H1 (cell line): ENCODE data around the gene SERPINB12. TPM values are rescaled to one million over a fixed set of nuclear protein-coding genes. Genes with fewer than 3 reads are reported as not detected.

ENCODE experiments used
- EP300 ChIP-seq, 2 experiments: IDR thresholded peaks; 1 replicate in 1 of 2; 2 replicates in 1 of 2; pipeline ENCODE4 v1.6.1; 2011 to 2012; ENCODE audit warnings: low read depth in 2 of 2, low read length in 2 of 2, mild to moderate bottlenecking in 2 of 2, borderline replicate concordance in 1 of 2, inconsistent platforms in 1 of 2, moderate library complexity in 1 of 2
- HDAC2 ChIP-seq, 2 experiments: fragments of 300-600 bp in 1 of 2; sonication (generic) in 1 of 2; IDR thresholded peaks; 2 replicates each; pipeline ENCODE4 v1.6.1; 2011 to 2012; ENCODE audit warnings: low read depth in 2 of 2, low read length in 2 of 2, mild to moderate bottlenecking in 2 of 2, moderate library complexity in 2 of 2, borderline replicate concordance in 1 of 2, inconsistent platforms in 1 of 2
- KDM5A ChIP-seq: fragments of 200-600 bp; IDR thresholded peaks from 2 replicates; pipeline ENCODE4 v1.7.1; 2012; ENCODE audit warnings: mild to moderate bottlenecking, low read length, inconsistent platforms, mixed read lengths
- MAFK ChIP-seq: IDR thresholded peaks from 2 replicates; pipeline ENCODE4 v1.6.1; 2012; ENCODE audit warnings: low read depth, mild to moderate bottlenecking, improper control_type of control experiment, low read length
- TEAD4 ChIP-seq: IDR thresholded peaks from 2 replicates; pipeline ENCODE4 v1.6.1; 2012; ENCODE audit warnings: low read depth, low read length, inconsistent platforms, mixed read lengths
- ZNF274 ChIP-seq: IDR thresholded peaks from 2 replicates; pipeline ENCODE4 v1.7.0; 2012; ENCODE audit warnings: low read length, borderline replicate concordance; ENCODE audit errors: extremely low read depth
- polyA plus RNA-seq, 7 experiments: library from polyadenylated mRNA; depleted of rRNA in 3 of 7; stranded (reverse) in 5 of 7; unstranded in 2 of 7; fragments of >200 nt in 5 of 7; fragments of 200-250 nt in 2 of 7; gene quantifications; 1 replicate in 5 of 7; 2 replicates in 1 of 7; 4 replicates in 1 of 7; pipeline versions ENCODE4 v1.2.1 to v1.2.3, GENCODE V29; 2011 to 2013; ENCODE audit warnings: missing spikeins in 2 of 7, mixed read lengths in 2 of 7
- total RNA-seq: library from RNA; stranded (reverse); fragmentation: NEBNext Ultra II Directional; extraction: Animal tissue kit (Norgen Biotek cat#: 25700); gene quantifications from 2 replicates; pipeline ENCODE4 v1.2.1, GENCODE V29; 2021
- TF ChIP-seq, protein P1 (sequence below): IDR thresholded peaks from 2 replicates; pipeline ENCODE4 v1.6.1; 2012; ENCODE audit warnings: inconsistent platforms

Gene SERPINB12
- total and polyA plus RNA-seq, 2 of the 8 experiments (the other 6 are each of a cell fraction or from before 2014, with no cell fraction given) = not detected

DNA sequence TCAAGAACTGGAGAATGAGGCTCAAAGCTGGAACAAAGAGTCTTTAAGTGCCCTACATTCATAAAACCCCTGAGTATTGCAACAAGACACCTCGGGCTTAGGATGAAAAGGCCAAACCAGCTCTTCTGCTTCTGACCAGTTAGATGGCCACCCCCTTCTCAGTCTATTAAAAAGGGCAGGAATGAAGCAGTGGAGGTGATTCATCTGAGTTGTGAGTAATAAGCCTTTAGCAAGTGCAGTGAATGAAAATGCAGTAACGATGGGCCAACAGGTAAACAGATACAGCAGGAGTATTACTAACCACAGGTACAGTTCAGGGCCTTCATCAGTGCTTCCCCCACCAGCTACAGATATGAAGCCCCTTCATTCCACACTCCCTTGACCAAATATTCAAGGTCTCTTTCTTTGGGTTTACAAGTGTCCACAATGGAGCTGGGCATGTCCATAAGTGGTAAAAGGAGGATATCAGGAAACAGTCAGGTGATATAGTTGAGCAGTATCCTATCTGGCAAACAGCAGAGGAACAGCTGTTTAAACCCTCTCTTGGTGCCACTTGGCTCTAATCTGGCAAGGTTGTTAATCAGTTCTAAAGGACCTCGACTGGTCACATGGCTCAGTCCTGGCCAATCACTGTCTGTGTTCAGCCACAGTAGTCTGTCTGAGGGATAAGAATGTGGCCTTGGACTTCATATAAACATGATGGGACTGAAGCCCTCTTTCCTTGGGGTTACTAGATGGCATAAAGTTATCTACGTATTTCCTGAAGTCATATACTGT lies 62.8 kb downstream of the SERPINB12 start (continued):
- TF ChIP-seq, protein P1, sequence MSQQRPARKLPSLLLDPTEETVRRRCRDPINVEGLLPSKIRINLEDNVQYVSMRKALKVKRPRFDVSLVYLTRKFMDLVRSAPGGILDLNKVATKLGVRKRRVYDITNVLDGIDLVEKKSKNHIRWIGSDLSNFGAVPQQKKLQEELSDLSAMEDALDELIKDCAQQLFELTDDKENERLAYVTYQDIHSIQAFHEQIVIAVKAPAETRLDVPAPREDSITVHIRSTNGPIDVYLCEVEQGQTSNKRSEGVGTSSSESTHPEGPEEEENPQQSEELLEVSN = no peak
- TF ChIP-seq ZNF274 (no peak), HDAC2 (IDR thresholded peaks at IDR 0.05; ENCODE audit: borderline replicate concordance in 1 of 2, low read depth in 2 of 2, low read length in 2 of 2) (no peak), KDM5A (no peak), TEAD4 (no peak), MAFK (no peak), EP300 (IDR thresholded peaks at IDR 0.05; ENCODE audit: borderline replicate concordance in 1 of 2, low read depth in 2 of 2, low read length in 2 of 2) (no peak)
- TF ChIP-seq, all 59 proteins: peak for 0
